Liver (tissue), 1 donor: ENCODE results near the gene MIER1.

Experiments
- FOXA2 ChIP-seq: IDR thresholded peaks from 2 replicates; pipeline ENCODE4 v1.6.1; 2016; ENCODE audit warnings: antibody characterized with exemption
- TF ChIP-seq, protein P1 (sequence below): IDR thresholded peaks from 2 replicates; pipeline ENCODE4 v1.6.1; 2016; ENCODE audit warnings: antibody characterized with exemption

DNA sequence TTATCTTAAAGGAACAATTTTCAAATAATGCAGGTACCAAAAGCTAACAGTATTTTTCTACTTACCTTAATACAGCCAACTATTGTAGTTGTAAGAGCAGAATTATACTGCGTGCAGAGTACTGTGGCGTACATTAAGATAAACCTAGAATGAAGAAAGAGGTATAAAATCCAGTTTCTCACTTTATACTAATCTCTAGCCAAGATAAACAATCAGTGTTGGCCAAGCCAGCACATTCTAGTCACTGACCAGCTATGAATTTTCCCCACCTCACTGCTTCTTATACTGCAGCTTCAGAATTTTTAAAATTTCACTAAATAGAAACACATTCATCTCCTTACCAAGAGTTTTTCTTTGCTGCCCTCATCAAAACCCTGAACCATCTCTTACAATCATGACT is 95.5 kb downstream of the MIER1 start:
- TF ChIP-seq, protein P1, sequence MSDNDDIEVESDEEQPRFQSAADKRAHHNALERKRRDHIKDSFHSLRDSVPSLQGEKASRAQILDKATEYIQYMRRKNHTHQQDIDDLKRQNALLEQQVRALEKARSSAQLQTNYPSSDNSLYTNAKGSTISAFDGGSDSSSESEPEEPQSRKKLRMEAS = no peak
- peak; percentile 36 for TF ChIP-seq FOXA2
